ENCODE results near the gene NRG3. TPM values are rescaled to one million over a fixed set of nuclear protein-coding genes. Genes with fewer than 3 reads are reported as not detected.

Gene NRG3
- total RNA-seq, 2 donors from 2014 or later = 0.41 TPM; not detected in 1

DNA sequence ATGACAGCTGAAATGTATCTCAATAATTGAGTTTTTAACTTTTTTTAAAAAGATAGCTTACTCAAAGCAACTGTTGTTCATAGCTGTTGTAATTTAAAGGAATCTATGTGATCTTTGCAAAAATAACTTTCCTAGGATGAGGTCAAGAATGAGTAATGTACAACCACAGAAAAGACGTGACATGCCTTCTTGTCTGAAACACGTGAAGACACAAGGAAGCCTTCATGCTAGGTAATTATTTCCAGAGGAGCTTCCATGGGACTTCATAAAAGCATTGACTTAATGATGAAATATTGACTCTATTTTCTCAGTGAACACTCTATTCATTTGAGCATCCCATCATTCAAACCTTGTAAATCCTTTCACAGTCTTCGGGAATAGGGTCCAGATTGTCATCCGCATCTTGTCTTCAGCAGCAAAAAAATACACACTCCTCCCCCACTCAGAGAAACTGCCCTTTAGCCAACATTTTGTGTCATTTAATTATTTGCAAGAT, 528.0 kb downstream of the NRG3 start:
- H3K27ac ChIP-seq = no peak overlapping the region
- DNase-seq (ENCODE audit: low spot score) = no peak
- H3K4me3 ChIP-seq = no peak overlapping the region
- H3K4me1 ChIP-seq (ENCODE audit: control insufficient read depth in 1 of 2, low read depth in 2 of 2) = no peaks in the 10 kb centered on the region
- H3K27me3 ChIP-seq (replicated peaks; ENCODE audit: insufficient read depth) = no peaks in the 10 kb centered on the region
- no peak for ATAC-seq (ENCODE audit: insufficient number of reproducible peaks, low FRiP score, low read depth)
- no peaks in the 10 kb centered on the region for H3K36me3 ChIP-seq
- TF ChIP-seq, protein P1, sequence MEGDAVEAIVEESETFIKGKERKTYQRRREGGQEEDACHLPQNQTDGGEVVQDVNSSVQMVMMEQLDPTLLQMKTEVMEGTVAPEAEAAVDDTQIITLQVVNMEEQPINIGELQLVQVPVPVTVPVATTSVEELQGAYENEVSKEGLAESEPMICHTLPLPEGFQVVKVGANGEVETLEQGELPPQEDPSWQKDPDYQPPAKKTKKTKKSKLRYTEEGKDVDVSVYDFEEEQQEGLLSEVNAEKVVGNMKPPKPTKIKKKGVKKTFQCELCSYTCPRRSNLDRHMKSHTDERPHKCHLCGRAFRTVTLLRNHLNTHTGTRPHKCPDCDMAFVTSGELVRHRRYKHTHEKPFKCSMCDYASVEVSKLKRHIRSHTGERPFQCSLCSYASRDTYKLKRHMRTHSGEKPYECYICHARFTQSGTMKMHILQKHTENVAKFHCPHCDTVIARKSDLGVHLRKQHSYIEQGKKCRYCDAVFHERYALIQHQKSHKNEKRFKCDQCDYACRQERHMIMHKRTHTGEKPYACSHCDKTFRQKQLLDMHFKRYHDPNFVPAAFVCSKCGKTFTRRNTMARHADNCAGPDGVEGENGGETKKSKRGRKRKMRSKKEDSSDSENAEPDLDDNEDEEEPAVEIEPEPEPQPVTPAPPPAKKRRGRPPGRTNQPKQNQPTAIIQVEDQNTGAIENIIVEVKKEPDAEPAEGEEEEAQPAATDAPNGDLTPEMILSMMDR (IDR thresholded peaks at IDR 0.05) = no peak
- H3K9me3 ChIP-seq = no peaks in the 10 kb centered on the region

DNA sequence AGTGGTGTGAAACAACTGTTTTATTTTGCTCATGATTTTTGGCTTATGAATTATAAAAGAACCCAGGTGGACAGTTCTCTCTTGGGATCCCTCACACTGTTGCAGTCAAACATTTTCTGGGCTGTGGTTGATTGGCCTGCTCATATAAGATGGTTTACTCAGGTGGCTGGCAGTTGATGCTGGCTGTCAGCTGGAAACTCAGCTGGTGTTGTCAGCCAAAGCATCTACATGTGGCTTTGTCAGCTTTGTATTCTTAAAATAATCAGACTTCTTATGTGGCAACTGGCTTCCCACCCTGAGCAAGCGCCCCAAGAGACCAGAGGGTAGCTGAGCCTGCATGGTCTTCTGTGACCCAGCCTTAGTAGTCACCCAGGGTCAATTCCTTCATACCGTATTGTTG, 534.7 kb downstream of the NRG3 start:
- Histone ChIP-seq H3K4me1 (ENCODE audit: control insufficient read depth in 1 of 2, low read depth in 2 of 2) (peaks cover 0 to 9% of the 10 kb centered on the region in 2 donors), H3K27me3 (replicated peaks; ENCODE audit: insufficient read depth) (no peaks in the 10 kb centered on the region), H3K9me3 (no peaks in the 10 kb centered on the region), H3K36me3 (no peaks in the 10 kb centered on the region), H3K27ac (no peak overlapping the region), H3K4me3 (no peak overlapping the region)
- TF ChIP-seq, protein P1 (IDR thresholded peaks at IDR 0.05) = no peak
- DNase-seq (ENCODE audit: low spot score) (no peak), ATAC-seq (ENCODE audit: insufficient number of reproducible peaks, low FRiP score, low read depth) (no peak)

DNA sequence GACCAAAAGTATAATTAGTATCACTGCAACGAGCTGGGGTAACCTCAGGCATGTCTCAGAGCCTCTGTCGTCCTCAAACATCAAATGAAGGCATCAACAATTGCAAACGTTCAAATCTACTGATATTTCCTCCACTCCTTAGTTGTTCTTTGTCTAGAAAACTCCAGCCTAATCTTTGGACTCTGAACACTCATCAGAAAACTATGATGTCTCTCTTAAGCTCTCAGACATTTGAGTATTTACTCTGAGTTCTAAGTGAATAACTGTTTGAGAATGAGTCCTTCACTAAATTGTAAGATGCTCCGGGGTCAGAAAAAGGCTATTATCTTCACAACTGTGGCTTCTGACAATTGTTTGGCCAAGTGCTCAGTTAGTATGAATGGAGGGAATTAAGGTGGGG, 536.4 kb downstream of the NRG3 start:
- Histone ChIP-seq H3K27me3 (replicated peaks; ENCODE audit: insufficient read depth) (no peaks in the 10 kb centered on the region), H3K4me1 (ENCODE audit: control insufficient read depth in 1 of 2, low read depth in 2 of 2) (peaks cover 0 to 9% of the 10 kb centered on the region in 2 donors), H3K27ac (no peak overlapping the region), H3K36me3 (no peaks in the 10 kb centered on the region), H3K9me3 (no peaks in the 10 kb centered on the region), H3K4me3 (no peak overlapping the region)
- DNase-seq (ENCODE audit: low spot score) = no peak
- no peak for ATAC-seq (ENCODE audit: insufficient number of reproducible peaks, low FRiP score, low read depth)
- TF ChIP-seq, protein P1 (IDR thresholded peaks at IDR 0.05) = no peak

DNA sequence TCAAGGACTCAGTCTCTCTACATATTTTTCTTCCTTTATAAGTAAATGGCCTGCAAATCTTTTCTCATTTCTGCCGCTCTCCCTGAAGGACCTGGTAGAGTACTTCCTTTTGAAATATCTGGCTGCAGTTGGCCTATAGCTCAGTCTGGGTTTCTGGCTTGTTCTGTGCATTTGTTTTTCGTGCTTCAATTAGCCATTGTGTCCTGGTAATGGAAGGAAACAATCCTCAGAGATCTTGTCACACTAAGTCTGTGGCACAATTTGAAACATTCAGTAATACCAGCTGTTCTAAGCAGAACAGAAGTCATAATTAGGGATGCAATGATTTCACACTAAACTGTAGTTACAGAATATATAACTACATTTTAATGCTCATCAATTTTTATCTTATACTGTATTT, 545.0 kb downstream of the NRG3 start:
- Histone ChIP-seq H3K36me3 (no peaks in the 10 kb centered on the region), H3K4me1 (ENCODE audit: control insufficient read depth in 1 of 2, low read depth in 2 of 2) (no peaks in the 10 kb centered on the region), H3K9me3 (no peaks in the 10 kb centered on the region), H3K27ac (no peak overlapping the region), H3K27me3 (replicated peaks; ENCODE audit: insufficient read depth) (no peaks in the 10 kb centered on the region), H3K4me3 (no peak overlapping the region)
- TF ChIP-seq, protein P1 (IDR thresholded peaks at IDR 0.05) = no peak
- ATAC-seq (ENCODE audit: insufficient number of reproducible peaks, low FRiP score, low read depth) (no peak), DNase-seq (ENCODE audit: low spot score) (no peak)

DNA sequence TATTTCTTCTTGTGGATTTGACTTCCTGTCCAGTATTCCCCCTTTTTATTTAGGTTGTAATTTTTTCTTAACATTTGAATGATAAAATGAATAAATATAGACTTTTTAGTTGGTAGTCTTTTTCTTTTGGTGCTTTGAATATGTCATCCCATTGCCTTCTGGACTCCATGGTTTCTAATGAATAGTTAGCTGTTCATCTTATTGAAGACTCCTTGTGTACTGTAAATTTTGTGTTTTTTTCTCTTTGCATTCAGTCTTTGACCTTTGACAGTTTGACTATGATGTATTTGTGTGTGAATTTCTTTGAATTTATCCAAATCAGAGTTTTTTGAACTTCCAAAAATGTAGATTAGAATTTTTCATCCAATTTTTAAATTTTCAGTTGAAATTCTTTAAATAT, 554.3 kb downstream of the NRG3 start:
- TF ChIP-seq, protein P1 (IDR thresholded peaks at IDR 0.05) = no peak
- no peaks in the 10 kb centered on the region for H3K27me3 ChIP-seq (replicated peaks; ENCODE audit: insufficient read depth)
- no peak overlapping the region for H3K27ac ChIP-seq
- no peaks in the 10 kb centered on the region for H3K36me3 ChIP-seq
- DNase-seq (ENCODE audit: low spot score) (no peak), ATAC-seq (ENCODE audit: insufficient number of reproducible peaks, low FRiP score, low read depth) (no peak)
- no peaks in the 10 kb centered on the region for H3K4me1 ChIP-seq (ENCODE audit: control insufficient read depth in 1 of 2, low read depth in 2 of 2)
- no peak overlapping the region for H3K4me3 ChIP-seq
- peaks cover 9% of the 10 kb centered on the region for H3K9me3 ChIP-seq

Data from thoracic aorta (tissue), 2 donors.